Globus pallidus (tissue), 1 donor: ENCODE data around the gene PPTC7.
"Not testable (repeated sequence)": the region's sequence is repeated elsewhere in the genome, so short reads cannot be mapped to it uniquely, and the experiment has no call there.

Source experiments
- DNase-seq: peaks from one replicate; pipeline ENCODE4 v3.0.0-alpha.2; 2015; ENCODE audit warnings: low spot score

The PPTC7 gene

GRCh38 chr12:110536834-110537604 lies 46.1 kb downstream of the PPTC7 start:
- no peak for DNase-seq

GRCh38 chr12:110534811-110535210 lies 48.3 kb downstream of the PPTC7 start:
- DNase-seq: no peak

GRCh38 chr12:110533607-110534006 lies 49.5 kb downstream of the PPTC7 start:
- DNase-seq: no peak

DNA sequence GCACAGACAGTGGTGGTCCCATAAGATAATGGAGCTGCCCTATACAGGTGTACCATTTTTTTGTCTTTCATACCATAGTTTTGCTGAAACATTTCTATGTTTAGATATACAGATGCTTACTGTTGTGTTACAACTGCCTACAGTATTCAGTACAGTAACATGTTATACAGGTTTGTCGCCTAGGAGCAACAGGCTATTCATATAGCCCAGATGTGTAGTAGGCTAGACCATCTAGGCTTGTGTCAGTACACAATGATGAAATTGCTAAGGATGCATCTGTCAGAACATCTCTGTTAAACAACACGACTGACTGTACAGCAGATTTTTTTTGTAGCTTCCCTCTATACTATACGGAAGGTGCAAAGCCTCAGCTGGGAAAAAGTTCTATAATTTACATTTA lies 50.5 kb downstream of the PPTC7 start:
- no peak for DNase-seq

DNA sequence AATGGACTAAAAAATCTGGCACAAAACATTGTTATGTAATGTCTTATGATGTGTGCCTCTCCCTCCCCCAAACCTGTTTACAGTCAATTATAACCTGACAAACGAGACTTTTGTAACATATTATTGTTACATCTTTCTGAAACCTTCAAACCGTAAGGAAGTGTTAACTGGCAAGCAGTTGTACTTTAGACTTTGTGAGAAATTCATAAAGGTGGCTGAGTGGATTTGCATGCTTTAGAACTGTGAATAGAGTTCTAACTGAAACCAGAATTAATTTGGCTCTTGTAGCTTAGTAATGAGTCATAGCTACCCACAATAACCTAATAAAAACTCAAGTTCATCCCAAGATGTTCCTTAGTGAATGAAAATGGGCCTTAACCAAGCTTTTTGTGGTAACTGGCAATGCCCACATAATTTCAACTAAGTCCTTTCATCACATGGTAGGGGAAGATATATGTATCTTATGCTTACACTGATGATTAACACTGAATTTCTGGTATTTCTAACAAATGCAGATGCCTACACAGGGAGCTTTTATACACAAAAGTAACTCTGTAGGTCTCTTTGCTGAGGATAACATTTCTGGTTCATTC lies 51.3 kb downstream of the PPTC7 start:
- DNase-seq: no peak

GRCh38 chr12:110530511-110530910 lies 52.6 kb downstream of the PPTC7 start:
- no peak for DNase-seq

DNA sequence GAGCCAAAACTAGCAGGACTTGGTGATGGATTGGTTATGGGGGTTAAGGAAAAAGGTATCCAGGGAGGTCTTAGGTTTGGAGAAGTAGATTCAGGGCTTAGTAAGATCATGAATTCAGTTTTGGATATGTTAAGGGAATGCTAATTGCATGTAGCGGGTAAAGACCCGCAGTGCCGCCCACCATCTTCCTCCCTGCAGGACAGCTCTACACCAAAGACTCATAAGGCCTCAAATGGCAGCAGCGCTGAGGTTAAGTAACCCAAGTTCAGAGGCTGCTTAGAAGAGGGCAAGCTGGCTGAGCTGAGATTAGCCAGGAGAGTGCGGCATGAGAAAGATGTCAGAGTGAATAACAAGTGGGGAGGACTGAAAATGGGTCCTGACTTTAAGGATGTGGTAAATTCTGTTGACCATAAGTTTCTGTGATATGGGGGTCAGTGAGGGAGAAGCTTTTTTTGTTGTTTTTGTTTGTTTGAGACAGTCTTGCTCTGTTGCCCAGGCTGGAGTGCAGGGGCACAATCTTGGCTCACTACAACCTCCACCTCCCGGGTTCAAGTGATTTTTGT lies 54.8 kb downstream of the PPTC7 start:
- no peak for DNase-seq

GRCh38 chr12:110520876-110521712 lies 62.0 kb downstream of the PPTC7 start:
- not testable (repeated sequence) for DNase-seq

GRCh38 chr12:110518014-110518413 lies 65.1 kb downstream of the PPTC7 start:
- not testable (repeated sequence) for DNase-seq

DNA sequence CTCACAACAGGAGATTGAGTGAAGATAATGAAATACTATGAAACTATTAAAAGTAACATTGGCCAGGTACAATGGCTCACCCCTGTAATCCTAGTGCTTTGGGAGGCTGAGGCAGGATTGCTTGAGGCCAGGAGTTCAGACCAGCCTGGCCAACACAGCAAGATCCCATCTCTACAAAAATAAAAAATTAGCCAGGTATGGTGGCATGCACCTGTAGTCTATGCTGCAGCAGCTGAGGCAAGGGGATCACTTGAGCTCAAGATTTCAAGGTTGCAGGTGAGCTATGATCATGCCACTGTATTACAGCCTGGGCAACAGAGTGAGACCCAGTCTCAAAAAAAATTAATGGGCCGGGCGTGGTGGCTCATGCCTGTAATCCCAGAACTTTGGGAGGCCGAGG lies 66.1 kb downstream of the PPTC7 start:
- no peak for DNase-seq

- DNase-seq: no peak
These were observed 68.8 kb downstream of the PPTC7 start for GRCh38 chr12:110514363-110514762.

GRCh38 chr12:110513842-110514241 lies 69.3 kb downstream of the PPTC7 start:
- no peak for DNase-seq

DNA sequence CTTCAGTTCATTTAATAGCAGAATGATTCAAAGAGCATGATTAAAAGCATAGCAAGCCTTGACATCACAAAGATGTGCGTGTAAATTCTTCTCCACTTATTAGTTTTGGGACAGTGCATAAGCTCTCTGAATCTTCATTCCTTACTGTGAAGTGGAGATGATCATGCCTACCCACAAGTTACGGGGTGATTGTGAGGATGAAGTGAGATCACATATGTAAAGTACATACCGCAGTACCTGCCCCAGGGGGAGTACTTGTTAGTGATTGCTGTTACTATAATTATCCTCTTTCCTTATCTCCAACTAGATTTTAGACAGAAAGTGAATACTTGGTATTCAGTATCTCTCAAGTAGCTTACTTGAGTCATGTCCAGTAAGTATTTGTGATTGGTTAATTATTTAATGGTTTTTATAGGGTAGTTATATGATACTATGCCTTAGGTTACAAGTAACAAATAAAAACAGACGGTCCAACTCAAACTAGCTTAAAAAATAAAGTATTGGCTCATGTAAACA lies 75.0 kb downstream of the PPTC7 start:
- DNase-seq: no peak

- DNase-seq: no peak
These were observed 77.8 kb downstream of the PPTC7 start for GRCh38 chr12:110505332-110505731.

DNA sequence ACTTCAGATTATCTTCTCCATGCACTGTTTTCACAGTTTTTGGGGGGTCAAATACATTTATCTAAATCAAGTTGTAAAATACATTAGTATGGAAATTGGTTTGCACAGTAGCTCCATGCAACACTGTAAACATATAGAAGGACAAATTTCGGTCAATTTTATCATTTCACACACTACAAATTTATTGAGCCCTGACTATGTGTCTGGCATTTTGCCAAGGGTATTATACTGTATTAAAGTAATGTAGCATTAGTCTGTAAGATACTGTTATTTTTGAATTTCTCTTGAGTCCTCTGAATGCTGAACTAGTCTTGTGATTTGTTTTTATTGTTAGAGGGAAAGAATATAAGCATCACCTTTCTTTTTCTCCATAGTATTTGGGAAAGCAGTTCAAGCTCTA lies 79.7 kb downstream of the PPTC7 start:
- DNase-seq: no peak

GRCh38 chr12:110501752-110502738 lies 81.1 kb downstream of the PPTC7 start, which contains the start of the genes RAD9B and VPS29:
RAD9B (plus strand) TSS chr12:110502331; CDS start chr12:110502338, 7 bp downstream.
VPS29 (minus strand) TSS chr12:110502111; CDS start chr12:110502051, 60 bp downstream.
- peak; percentile 96 for DNase-seq

GRCh38 chr12:110501399-110501751 lies 81.7 kb downstream of the PPTC7 start:
- DNase-seq: no peak

DNA sequence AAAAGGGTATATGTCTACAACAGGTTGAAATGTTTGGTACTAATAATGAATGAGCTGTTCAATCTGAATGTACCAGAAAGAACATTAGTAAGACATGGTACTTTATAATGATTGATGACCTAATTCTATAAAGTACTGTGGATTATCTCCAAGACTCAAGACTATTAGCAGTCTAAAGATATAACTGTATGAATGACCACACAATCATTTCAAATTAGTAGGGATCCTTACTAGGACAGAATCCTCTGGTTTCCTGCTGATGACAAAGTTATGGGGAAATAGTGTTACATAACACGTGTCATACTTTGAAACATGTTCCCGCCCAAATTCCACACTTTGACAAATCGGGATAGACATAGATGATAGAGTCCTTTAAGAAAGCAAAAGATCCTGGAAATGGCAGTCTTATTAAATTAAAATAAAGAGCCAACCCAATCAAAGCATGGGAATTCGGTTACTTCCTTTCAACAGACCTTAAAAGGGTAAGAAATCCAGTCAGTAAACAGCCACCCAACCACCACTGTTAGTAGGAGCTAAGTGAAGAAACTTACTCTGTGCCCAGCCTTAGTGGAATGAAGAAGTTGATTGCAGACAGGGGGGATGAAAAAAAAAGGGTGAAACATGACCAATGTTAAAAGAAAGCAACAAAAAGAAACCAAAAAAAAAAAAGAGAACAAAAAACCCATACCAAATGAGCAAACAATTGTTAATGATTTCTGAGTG lies 84.0 kb downstream of the PPTC7 start:
- no peak for DNase-seq
